VCaP (cell line): ENCODE data around the gene SMS.

Experiments
- H3K27ac ChIP-seq: fragments of 450-650 bp; 2 replicates; pipeline ENCODE4 v1.5.1; 2017
- TF ChIP-seq, protein P1 (sequence below): fragments of 450-650 bp; conservative IDR thresholded peaks from 2 replicates; pipeline ENCODE4 v1.5.1; 2017; ENCODE audit warnings: mild to moderate bottlenecking, moderate library complexity

The SMS gene

DNA sequence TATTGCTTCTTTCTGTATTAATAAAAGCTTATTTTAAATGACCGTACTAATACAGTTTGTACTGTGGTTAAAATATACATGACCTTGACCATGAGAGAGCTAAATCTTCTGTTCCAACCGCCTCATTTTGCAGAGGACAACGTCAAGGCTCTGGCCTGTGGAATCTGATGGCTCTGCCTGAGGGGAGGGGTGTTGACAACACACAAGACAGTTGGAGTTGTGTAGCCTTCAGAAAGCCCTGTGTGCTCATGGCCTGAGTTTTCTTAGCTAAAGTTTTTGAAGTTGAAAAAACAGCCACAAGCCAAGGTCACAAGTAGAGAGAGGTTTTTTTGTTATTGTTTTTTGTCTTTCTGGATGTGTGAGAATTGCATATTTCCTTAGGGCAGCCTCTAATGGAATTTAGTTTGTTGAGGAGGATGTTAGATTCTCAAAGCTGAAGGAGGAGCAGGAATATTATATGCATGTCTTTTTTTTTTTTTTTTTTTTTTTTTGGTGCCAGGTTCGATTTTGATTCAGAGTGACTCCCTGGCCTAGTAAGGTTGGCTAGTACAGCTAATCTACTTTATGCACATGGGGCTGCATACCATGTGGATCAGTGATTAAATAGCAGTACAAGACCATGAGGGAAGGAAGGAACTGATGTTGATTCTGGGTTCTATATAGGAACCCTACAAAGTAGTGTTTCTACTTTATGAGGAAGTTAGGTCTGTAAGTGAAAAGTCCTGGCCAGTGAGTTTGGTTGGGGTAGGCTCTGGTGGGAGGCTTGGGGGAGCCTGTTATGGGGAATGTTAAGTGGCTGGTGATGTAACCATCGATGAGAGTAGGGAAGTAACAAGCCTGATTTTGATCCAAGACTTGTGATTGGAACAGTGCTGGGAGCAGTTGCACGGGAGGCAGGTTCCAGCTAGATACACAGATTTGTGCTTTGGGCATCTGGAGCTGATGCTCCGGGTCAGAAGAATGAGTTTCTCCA, 20.3 kb downstream of the SMS start:
- TF ChIP-seq, protein P1, sequence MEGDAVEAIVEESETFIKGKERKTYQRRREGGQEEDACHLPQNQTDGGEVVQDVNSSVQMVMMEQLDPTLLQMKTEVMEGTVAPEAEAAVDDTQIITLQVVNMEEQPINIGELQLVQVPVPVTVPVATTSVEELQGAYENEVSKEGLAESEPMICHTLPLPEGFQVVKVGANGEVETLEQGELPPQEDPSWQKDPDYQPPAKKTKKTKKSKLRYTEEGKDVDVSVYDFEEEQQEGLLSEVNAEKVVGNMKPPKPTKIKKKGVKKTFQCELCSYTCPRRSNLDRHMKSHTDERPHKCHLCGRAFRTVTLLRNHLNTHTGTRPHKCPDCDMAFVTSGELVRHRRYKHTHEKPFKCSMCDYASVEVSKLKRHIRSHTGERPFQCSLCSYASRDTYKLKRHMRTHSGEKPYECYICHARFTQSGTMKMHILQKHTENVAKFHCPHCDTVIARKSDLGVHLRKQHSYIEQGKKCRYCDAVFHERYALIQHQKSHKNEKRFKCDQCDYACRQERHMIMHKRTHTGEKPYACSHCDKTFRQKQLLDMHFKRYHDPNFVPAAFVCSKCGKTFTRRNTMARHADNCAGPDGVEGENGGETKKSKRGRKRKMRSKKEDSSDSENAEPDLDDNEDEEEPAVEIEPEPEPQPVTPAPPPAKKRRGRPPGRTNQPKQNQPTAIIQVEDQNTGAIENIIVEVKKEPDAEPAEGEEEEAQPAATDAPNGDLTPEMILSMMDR: no peak
- H3K27ac ChIP-seq: no peak overlapping the region

DNA sequence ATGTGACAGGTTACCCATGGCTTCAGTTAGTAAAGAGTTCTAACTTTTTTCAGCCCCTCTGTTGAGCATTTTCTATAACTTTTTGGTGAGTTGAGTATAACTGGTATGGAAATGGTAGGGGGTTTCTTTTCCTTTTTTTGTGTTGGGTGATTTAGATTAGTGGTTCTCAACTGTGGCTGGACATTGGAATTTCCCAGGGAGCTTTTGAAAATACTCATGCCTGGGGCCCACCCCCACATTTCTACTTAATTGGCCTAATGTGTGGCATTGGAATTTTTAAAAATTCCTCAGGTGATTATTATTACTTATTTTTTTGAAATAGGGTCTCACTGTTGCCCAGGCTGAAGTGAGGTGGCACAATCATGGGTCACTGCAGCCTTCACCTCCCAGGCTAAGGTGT, 21.9 kb downstream of the SMS start:
- TF ChIP-seq, protein P1: no peak
- no peak overlapping the region for H3K27ac ChIP-seq

DNA sequence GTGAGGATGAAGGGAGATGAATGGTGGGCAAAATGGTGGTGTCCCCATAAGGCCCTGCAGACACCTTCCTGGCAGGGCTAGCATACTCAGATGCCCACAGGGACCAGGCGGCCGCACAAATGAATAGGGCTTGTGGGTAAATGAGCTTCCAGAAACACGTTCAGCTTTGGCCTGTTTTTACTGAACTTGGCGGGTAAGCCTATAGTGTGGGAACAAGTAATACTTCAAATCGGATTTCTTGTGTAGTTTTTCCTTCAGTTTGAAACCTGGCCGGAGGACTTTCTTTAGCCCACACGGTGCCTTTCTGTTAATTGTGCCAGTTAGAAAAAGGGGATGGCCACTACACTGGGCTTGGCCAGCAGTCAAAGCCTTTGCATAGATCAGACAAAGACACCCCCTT, 22.8 kb downstream of the SMS start:
- H3K27ac ChIP-seq: no peak overlapping the region
- TF ChIP-seq, protein P1: no peak

DNA sequence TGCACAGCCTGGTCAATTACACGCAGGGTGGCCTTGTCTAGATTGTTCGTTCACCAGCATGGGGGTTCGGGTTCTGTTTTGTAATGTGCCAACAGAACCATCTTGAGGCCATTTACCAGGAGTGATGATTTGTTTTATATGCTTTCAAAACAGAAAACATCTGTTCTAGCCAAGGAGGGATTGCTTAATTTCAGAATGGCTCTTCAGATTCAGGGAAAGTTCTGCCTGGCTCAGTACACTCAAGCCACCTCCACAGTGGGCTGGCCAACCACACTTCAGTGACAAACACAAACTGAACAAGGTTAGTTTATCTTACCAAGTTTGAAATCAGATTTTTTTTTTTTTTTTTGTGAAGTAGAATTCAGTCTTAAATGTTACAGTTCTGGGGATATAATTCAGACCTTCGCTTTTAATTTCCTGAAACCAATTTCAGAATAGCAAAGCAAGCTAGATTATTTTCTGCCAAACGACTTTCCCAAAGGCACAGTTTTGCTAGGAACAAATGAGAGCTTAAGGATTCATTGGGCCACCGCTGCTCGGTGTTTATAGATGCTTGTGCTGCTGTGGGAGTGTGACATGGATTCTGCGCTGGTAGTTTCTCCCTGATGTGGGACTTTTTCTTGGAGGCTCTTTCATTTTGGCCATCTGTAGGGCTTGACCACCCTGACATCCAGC, 23.4 kb downstream of the SMS start:
- no peak overlapping the region for H3K27ac ChIP-seq

DNA sequence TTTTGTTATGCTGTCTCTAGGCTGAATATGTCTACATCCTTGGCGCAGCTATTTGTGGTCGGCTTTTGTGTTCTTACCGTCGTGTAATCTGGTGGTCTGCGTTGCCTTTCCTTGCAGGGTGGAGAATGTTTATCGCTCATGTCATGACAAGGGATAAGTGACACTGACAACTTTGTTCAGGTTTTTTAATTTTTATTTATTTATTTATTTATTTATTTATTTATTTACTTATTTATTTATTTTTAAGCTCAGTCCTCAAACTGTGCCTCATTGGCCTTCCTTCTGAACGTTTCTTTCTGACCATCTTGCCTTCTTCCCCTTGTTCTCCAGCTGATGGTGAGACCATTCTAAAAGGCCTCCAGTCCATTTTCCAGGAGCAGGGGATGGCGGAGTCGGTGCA, 26.4 kb downstream of the SMS start:
- TF ChIP-seq, protein P1: no peak

More for the DNA sequence above, 23.4 kb downstream of the SMS start:
- TF ChIP-seq, protein P1: no peak

DNA sequence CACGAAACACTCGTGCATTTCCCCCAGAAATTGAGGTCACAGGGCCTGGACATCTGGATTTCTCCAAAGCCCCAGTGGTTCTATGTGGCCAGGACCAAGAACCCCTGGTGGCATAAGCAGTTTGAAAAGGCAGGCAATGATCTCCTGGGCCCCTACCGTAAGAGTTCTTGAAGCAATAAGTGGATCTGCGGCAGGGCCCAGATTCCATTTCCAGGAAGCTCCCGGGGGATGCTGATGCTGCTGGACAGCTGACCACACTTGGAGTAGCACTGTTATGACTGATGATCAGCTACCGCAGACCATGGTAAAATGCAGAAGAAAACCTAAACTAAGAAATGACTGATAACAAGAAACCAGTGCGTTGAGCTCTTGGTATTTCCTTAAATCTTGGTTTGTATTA, 27.8 kb downstream of the SMS start:
- TF ChIP-seq, protein P1: no peak
- H3K27ac ChIP-seq: no peak overlapping the region

More for the DNA sequence above, 26.4 kb downstream of the SMS start:
- no peak overlapping the region for H3K27ac ChIP-seq

DNA sequence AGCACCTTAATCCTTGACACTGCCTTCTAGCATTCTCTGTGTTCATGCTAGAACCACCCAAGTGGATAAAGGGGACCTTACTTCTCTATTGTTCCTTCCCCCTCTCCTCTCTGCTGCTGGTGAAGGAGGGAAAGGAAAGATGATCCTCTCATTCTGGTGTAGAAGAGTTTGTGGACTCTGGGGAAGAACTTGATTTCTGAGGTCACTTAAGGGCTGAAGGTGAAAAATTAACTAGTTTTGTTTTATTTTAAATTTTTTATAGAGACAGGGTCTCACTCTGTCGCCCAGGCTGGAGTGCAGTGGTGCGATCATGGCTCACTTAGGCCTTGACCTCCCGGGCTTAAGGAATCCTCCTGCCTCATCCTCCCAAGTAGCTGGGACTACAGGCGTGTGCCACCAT, 29.8 kb downstream of the SMS start:
- no peak overlapping the region for H3K27ac ChIP-seq
- TF ChIP-seq, protein P1: no peak
